Iris pigment epithelial cell (primary cell): ENCODE data around the gene SMURF1.
"Not testable (repeated sequence)": the region's sequence is repeated elsewhere in the genome, so short reads cannot be mapped to it uniquely, and the experiment has no call there.

ENCODE experiments used
- DNase-seq: peaks from one replicate; pipeline ENCODE4 v3.0.0-alpha.2; 2011; ENCODE audit warnings: low read depth

The SMURF1 gene

DNA sequence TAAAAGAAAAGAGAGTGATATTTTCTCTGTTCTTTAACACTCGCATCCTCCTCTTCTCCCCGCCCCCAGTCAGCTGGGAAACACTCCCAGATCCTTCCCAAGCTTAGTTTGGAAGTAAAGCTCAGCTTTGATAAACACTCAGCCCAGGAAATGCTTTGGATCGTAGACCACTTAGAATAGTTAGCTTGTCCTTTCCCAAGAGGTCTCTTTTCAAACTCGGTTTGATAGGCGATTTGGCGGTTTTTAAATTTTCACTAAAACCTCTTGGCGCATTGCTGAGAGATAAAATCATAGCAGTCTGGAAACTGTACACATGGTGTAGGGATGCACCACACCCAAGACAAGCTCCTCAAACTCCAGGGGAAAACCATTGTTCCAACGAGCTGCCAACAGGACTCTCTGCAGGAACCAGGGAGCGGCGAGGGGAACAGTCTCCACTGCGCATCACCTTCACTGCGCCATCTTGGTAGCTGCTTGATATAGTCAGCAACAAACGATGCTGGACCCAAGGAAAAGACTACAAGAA lies 22.3 kb downstream of the SMURF1 start:
- DNase-seq = no peak

GRCh38 chr7:99120916-99121315 lies 23.0 kb downstream of the SMURF1 start:
- DNase-seq = no peak

DNA sequence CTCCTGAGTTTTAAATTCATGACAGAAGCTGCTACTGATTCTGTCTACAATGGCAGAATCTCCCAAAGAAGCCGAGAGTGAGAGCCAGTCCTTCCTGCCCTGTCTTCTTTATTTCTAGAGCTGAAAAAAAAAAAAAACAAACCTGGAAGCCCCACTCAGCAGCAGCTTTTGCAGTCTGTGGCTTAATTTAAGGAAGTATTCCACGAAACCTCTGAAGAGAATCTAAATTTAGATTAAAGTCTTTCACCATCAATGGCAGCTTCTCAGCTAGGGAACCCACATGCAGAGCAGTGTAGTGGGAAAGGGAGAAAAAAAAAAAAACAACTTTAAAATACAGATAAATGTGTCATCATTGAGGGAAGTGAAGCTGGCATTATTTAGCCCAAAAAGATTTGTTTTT lies 23.4 kb downstream of the SMURF1 start:
- DNase-seq = no peak

DNA sequence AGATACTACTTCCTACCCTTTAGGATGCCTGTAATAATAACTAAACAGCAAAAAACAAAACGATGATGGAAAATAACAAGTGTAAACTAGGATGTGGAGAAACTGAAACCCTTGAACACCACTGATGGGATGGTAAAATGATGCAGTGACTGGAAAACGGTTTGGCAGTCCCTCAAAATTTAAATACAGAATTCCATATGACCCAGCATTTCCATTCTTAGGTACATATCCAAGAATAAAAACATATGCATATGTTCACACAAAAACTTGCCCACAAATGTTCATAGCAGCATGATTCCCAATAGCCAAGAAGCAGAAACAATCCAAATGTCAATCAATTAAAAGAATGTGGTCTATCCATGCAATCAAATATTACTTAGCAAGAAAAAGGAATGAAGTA lies 25.8 kb downstream of the SMURF1 start:
- DNase-seq = no peak

- DNase-seq = no peak
Measured at GRCh38 chr7:99116144-99116543, 27.8 kb downstream of the SMURF1 start.

GRCh38 chr7:99115379-99115778 lies 28.5 kb downstream of the SMURF1 start:
- DNase-seq = no peak

GRCh38 chr7:99112979-99113378 lies 30.9 kb downstream of the SMURF1 start:
- DNase-seq = no peak

GRCh38 chr7:99112097-99112496 lies 31.8 kb downstream of the SMURF1 start:
- DNase-seq = peak; percentile 45

DNA sequence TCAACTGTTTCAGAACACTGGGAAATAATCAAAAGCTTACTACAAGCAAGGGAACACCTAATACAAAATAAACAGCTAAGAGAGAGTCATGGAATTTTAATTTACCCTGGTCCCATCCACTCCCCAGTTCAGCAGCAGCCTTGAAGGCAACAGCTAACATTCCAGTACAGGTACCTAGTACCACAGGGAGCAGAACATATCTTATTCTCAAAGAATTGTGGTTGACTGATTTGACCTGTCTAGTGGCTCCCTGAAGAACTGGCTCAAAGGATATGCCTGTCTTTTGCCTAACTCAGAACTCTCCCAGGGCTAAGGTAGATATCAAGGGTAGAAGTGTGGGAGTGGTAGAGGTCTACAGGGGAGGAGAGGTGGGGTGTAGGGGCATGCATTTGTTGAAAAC lies 32.3 kb downstream of the SMURF1 start:
- DNase-seq = no peak

- DNase-seq = peak; percentile 63
Measured at GRCh38 chr7:99109108-99110051, 34.5 kb downstream of the SMURF1 start.

GRCh38 chr7:99108613-99109012 lies 35.3 kb downstream of the SMURF1 start:
- DNase-seq = no peak

- DNase-seq = no peak
Measured at GRCh38 chr7:99106821-99107241, 37.1 kb downstream of the SMURF1 start.

- no peak for DNase-seq
Measured at GRCh38 chr7:99106411-99106810, 37.5 kb downstream of the SMURF1 start.

DNA sequence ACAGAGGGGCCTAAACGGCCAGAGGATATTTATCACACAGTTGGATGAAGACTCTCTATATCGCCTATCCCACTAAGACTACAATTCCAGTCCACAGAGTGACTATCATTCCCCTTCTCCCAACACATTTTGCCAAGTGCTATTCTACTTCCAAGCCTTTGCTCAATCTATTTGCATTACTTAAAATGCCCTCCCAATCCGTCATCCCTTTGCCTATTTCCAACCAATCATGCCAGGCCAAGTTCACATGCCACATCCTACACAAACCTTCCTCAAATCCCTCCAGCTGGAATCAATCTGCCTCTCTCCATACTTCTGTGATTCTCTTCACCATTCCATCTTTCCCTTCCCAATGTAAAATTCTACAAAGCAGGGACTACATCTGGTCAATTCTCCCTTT lies 38.2 kb downstream of the SMURF1 start:
- no peak for DNase-seq

DNA sequence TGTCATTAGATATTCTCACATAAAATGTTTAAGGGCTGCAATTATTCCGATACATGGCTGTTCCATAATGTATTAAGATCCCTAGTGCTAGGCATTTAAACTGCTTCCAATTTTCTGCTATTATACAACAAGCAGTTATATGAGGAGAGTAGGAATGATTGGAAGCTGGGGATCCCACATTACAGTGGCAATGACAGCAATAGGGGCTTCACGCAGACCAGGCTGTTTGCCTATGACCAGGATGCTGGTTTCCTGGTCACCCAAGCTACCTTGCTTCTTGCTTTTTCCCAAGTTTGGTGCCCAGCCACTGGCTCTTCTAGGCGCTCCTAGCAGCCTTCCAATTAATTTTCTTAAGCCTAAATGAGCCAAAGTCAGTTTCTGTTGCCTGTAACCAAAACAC lies 39.3 kb downstream of the SMURF1 start:
- DNase-seq = no peak

DNA sequence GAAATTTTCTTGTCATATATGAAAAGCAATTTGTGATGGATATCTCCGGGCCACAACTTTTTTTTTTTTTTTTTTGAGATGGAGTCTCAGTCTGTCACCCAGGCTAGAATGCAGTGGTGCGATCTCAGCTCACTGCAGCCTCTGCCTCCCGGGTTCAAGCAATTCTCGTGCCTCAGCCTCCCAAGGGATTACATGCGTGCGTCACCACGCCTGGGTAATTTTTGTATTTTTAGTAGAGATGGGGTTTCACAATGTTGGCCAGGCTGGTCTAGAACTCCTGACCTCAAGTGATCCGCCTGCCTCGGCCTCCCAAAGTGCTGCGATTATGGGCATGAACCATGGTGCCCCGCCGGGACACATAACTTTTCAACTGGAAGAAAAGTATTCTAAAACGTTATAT lies 40.1 kb downstream of the SMURF1 start:
- not testable (repeated sequence) for DNase-seq

DNA sequence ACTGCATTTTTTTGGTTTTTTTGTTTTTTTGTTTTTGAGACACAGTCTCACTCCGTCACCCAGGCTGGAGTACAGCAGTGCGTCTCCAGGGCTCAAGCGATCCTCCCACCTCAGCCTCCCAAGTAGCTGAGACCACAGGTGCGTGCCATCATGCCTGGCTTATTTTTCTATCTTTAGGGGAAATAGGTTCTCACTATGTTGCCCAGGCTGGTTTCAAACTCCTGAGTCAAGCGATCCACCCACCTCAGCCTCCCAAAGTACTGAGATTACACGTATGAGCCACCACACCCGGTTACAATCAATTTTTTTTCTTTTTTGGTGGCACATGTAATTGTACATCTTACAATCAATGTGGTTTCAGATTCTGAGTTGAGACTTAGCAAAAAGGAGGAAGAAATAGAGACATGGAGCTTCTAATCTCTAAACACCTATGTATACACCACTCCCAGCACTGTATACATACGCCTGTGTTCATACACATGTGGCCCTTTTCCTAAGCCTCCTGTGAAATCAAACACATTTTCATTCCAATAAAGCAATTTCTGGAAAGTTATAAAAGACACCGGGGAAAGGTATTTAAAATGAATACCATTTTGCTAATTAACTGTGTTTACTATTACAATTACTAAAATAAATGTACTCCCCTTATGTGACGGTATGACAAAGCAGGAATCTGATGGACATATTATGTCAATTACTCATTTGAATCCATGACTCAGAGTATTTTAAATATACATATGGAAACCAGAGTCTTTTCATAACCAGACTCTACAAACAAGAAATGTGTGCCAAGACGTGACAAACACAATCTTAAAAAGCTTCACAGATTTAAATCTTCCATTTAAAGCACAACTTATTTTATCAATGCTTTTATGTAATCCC lies 40.9 kb downstream of the SMURF1 start:
- DNase-seq = peak; percentile 87

DNA sequence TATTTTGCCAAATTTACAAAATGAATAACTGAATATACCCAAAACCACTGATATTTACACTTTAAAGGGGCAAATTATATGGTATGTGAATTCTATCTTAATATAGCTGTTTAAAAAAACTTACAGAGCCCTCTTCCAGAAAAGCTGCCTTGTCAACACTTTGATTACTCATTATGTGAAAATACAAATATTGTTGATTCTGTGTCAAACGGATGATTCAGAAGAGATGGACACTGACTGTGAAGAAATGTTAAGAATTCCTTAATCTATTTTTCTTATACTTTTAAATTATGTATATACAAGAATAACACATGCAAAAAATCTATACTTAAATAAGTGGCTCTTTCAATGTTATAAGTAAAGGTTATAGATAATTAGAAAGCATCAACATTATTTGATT lies 41.5 kb downstream of the SMURF1 start:
- DNase-seq = peak; percentile 58

- DNase-seq = not testable (repeated sequence)
Measured at GRCh38 chr7:99101516-99101915, 42.4 kb downstream of the SMURF1 start.

DNA sequence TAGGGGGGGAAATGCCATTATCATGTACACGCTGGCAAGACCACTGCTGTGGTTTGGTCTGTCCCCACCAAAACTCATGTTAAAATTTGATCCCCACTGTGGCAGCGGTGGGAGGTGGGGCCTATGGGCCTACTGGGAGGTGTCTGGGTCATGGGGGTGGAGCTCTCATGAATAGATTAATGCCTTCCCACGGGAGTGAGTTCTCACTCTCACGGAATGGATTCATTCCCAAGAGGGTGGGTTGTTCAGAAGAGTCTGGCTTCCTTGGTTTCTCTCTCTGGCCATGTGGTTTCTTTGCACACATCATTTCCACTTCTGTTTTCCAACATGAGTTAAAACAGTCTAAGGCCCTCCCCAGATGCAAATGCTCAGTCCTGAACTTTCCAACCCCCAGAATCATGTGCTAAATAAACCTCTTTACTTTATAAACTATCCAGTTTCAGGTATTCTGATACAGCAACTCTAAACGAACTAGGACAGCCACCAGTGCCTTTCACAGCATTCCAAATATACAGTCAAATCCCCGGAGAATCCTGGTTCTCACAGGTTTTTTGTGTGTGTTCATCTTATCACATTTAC lies 44.3 kb downstream of the SMURF1 start:
- DNase-seq = no peak

DNA sequence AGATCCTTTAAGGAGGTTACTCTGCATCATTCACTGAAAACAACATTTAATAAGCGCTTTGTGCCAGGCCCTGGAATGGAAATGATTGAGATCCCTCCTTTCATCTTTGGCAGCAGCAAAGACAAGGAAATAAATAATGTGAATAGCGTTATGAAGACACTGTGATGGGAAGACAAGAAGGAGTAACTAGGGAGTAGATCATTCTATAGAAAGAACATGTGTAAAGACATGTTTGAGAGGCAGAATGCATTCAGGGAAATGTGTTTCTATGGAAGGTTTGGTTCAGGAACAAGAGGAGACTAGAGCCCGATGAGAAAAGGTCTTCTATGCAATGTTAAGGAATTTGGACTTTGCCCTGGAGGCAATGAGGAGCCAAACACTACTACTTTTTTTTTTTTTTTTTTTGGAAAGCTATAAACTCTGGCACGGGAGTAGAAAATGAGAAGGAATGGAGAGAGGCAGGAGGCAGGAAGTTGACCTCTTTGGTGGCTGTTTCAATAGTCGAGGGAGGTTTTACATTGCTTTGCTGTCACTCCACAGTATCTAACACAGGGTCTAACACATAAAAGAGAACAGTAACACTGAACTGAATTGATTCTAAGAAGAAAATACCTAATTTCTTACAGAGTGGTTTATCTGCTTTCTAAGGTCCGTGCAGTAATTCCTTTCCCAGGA lies 44.9 kb downstream of the SMURF1 start:
- DNase-seq = peak; percentile 45
